Globus pallidus (tissue), 1 donor: ENCODE measurements around the gene REXO4.
A peak's percentile ranks its signal among the peaks of the same experiment; 100 is the strongest.
"Not testable (repeated sequence)": the region's sequence is repeated elsewhere in the genome, so short reads cannot be mapped to it uniquely, and the experiment has no call there.

Experiments
- DNase-seq: peaks from one replicate; pipeline ENCODE4 v3.0.0-alpha.2; 2015; ENCODE audit warnings: low spot score

Gene REXO4

GRCh38 chr9:133421615-133422542 lies 4.1 kb upstream of the REXO4 start, which contains the start of gene ADAMTS13:
ADAMTS13 (plus strand) TSS chr9:133422367; CDS start chr9:133422444, 77 bp downstream.
- DNase-seq, result no peak

- DNase-seq, result no peak
Measured at GRCh38 chr9:133420392-133420827, 2.6 kb upstream of the REXO4 start.

- no peak for DNase-seq
Measured at GRCh38 chr9:133419005-133419404, 1.2 kb upstream of the REXO4 start.

- DNase-seq, result no peak
Measured at GRCh38 chr9:133415170-133415569, 2.6 kb downstream of the REXO4 start.

- no peak for DNase-seq
Measured at GRCh38 chr9:133408042-133408441, 9.8 kb downstream of the REXO4 start.

GRCh38 chr9:133406480-133407307 lies 11.1 kb downstream of the REXO4 start:
- DNase-seq, result peak; percentile 71

GRCh38 chr9:133405508-133406438 lies 12.0 kb downstream of the REXO4 start:
- DNase-seq, result no peak

- no peak for DNase-seq
Measured at GRCh38 chr9:133404454-133405002, 13.3 kb downstream of the REXO4 start.

- DNase-seq, result no peak
Measured at GRCh38 chr9:133403766-133404453, 13.9 kb downstream of the REXO4 start.

GRCh38 chr9:133402689-133403088 lies 15.1 kb downstream of the REXO4 start:
- no peak for DNase-seq

GRCh38 chr9:133401588-133401987 lies 16.2 kb downstream of the REXO4 start:
- DNase-seq, result no peak

- no peak for DNase-seq
Measured at GRCh38 chr9:133400292-133400691, 17.5 kb downstream of the REXO4 start.

- DNase-seq, result no peak
Measured at GRCh38 chr9:133397895-133398294, 19.9 kb downstream of the REXO4 start.

- DNase-seq, result no peak
Measured at GRCh38 chr9:133397370-133397769, 20.4 kb downstream of the REXO4 start.

GRCh38 chr9:133396952-133397351 lies 20.9 kb downstream of the REXO4 start:
- no peak for DNase-seq

- DNase-seq, result no peak
Measured at GRCh38 chr9:133394687-133395271, 23.0 kb downstream of the REXO4 start.

GRCh38 chr9:133393399-133393798 lies 24.4 kb downstream of the REXO4 start:
- DNase-seq, result no peak

GRCh38 chr9:133392308-133392707 lies 25.5 kb downstream of the REXO4 start:
- not testable (repeated sequence) for DNase-seq

- not testable (repeated sequence) for DNase-seq
Measured at GRCh38 chr9:133391449-133391848, 26.4 kb downstream of the REXO4 start.

- DNase-seq, result no peak
Measured at GRCh38 chr9:133390713-133391112, 27.1 kb downstream of the REXO4 start.
